Gastroesophageal sphincter (tissue), 3 donors: ENCODE data around the gene CHAC1.

Experiments used
- CTCF ChIP-seq, 4 experiments: fragments of 200-600 bp in 2 of 4; fragments of 450-650 bp in 2 of 4; sonication (generic) in 1 of 4; IDR thresholded peaks; one replicate each; pipeline ENCODE4 v1.5.1; 2017 to 2019; ENCODE audit warnings: antibody characterized with exemption in 4 of 4, mild to moderate bottlenecking in 2 of 4, moderate library complexity in 2 of 4
- EP300 ChIP-seq: sonication (generic); formaldehyde crosslinking; IDR thresholded peaks from one replicate; pipeline ENCODE4 v1.6.1; 2017; ENCODE audit warnings: antibody characterized with exemption, mild to moderate bottlenecking
- POLR2A ChIP-seq, 2 donors: fragments of 450-650 bp; IDR thresholded peaks; one replicate each; pipeline ENCODE4 v1.6.1; 2017; ENCODE audit warnings: antibody characterized with exemption in 2 of 2, mild to moderate bottlenecking in 2 of 2, moderate library complexity in 1 of 2
- POLR2AphosphoS5 ChIP-seq: sonication (generic); formaldehyde crosslinking; IDR thresholded peaks from one replicate; pipeline ENCODE4 v1.6.1; 2017; ENCODE audit warnings: antibody characterized with exemption

- TF ChIP-seq EP300, result no peak
- no peak for TF ChIP-seq CTCF (IDR thresholded peaks at IDR 0.05)
- no peak for TF ChIP-seq POLR2A (IDR thresholded peaks at IDR 0.05)
- no peak for TF ChIP-seq POLR2AphosphoS5
These were observed 29.6 kb downstream of the CHAC1 start for GRCh38 chr15:40982855-40983254.
